ENCODE measurements around the gene NFILZ.
"Not testable (repeated sequence)": the region's sequence is repeated elsewhere in the genome, so short reads cannot be mapped to it uniquely, and the experiment has no call there.

Gene NFILZ

DNA sequence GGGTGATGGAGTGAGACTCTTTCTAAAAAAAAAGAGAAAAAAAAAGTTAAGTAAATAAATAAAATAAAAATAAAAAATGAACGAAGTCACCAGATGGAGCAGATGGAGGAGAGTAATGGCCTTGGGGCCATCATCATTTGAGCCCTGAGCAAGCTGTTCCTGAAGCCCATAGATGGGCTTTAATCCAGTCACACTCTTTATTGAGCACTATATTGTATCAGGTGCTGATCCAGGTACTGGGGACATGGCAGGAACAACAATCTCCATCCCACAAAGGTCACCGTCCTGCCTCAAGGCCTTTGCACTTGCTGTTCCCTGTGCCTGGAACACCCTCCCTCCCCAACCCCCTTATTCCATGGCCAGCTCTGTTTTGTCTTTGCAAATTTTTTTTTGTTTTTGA is 16.0 kb upstream of the NFILZ start:
- H3K27me3 ChIP-seq (ENCODE audit: control insufficient read depth, insufficient read depth, low read length), result no peaks in the 10 kb centered on the region
- H3K4me3 ChIP-seq (ENCODE audit: low read depth, low read length), result no peak overlapping the region
- H3K9me3 ChIP-seq (ENCODE audit: control insufficient read depth, insufficient read depth, low read length), result no peaks in the 10 kb centered on the region
- H3K9ac ChIP-seq (ENCODE audit: low read depth, low read length), result no peak overlapping the region
- H3K4me1 ChIP-seq (ENCODE audit: control insufficient read depth, insufficient read depth, low read length), result peaks cover 8% of the 10 kb centered on the region
- H3K36me3 ChIP-seq (ENCODE audit: control insufficient read depth, insufficient read depth, low read length), result no peaks in the 10 kb centered on the region

- Histone ChIP-seq H3K36me3 (ENCODE audit: control insufficient read depth, insufficient read depth, low read length) (no peaks in the 10 kb centered on the region), H3K4me3 (ENCODE audit: low read depth, low read length) (no peak overlapping the region), H3K9ac (ENCODE audit: low read depth, low read length) (no peak overlapping the region), H3K9me3 (ENCODE audit: control insufficient read depth, insufficient read depth, low read length) (no peaks in the 10 kb centered on the region), H3K27me3 (ENCODE audit: control insufficient read depth, insufficient read depth, low read length) (no peaks in the 10 kb centered on the region), H3K4me1 (ENCODE audit: control insufficient read depth, insufficient read depth, low read length) (peaks cover 5% of the 10 kb centered on the region)
Measured at GRCh38 chr19:8615024-8615423, 15.4 kb upstream of the NFILZ start.

- no peaks in the 10 kb centered on the region for H3K27me3 ChIP-seq (ENCODE audit: control insufficient read depth, insufficient read depth, low read length)
- H3K9ac ChIP-seq (ENCODE audit: low read depth, low read length), result no peak overlapping the region
- H3K9me3 ChIP-seq (ENCODE audit: control insufficient read depth, insufficient read depth, low read length), result no peaks in the 10 kb centered on the region
- peaks cover 5% of the 10 kb centered on the region for H3K4me1 ChIP-seq (ENCODE audit: control insufficient read depth, insufficient read depth, low read length)
- no peak overlapping the region for H3K4me3 ChIP-seq (ENCODE audit: low read depth, low read length)
- no peaks in the 10 kb centered on the region for H3K36me3 ChIP-seq (ENCODE audit: control insufficient read depth, insufficient read depth, low read length)
Measured at GRCh38 chr19:8615813-8616596, 14.4 kb upstream of the NFILZ start.

- Histone ChIP-seq H3K4me1 (ENCODE audit: control insufficient read depth, insufficient read depth, low read length) (peaks cover 3% of the 10 kb centered on the region), H3K36me3 (ENCODE audit: control insufficient read depth, insufficient read depth, low read length) (no peaks in the 10 kb centered on the region), H3K4me3 (ENCODE audit: low read depth, low read length) (no peak overlapping the region), H3K27me3 (ENCODE audit: control insufficient read depth, insufficient read depth, low read length) (no peaks in the 10 kb centered on the region), H3K9ac (ENCODE audit: low read depth, low read length) (no peak overlapping the region), H3K9me3 (ENCODE audit: control insufficient read depth, insufficient read depth, low read length) (no peaks in the 10 kb centered on the region)
Measured at GRCh38 chr19:8616861-8617260, 13.6 kb upstream of the NFILZ start.

DNA sequence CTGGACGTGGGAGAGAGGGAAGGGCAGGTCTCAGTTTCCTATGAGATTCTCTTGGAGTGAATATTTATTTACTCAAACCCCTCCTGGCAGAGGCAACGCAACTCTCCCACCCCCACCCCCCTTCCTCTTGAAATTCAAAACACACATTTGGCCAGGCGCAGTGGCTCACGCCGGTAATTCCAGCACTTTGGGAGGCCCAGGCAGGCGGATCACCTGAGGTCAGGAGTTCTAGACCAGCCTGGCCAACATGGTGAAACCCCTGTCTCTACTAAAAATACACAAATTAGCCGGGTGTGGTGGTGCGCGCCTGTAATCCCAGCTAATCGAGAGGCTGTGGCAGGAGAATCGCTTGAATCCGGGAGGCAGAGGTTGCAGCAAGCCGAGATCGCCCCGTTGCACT is 13.1 kb upstream of the NFILZ start:
- not testable (repeated sequence) for H3K9me3 ChIP-seq (ENCODE audit: control insufficient read depth, insufficient read depth, low read length); H3K4me1 ChIP-seq (ENCODE audit: control insufficient read depth, insufficient read depth, low read length); H3K27me3 ChIP-seq (ENCODE audit: control insufficient read depth, insufficient read depth, low read length)

DNA sequence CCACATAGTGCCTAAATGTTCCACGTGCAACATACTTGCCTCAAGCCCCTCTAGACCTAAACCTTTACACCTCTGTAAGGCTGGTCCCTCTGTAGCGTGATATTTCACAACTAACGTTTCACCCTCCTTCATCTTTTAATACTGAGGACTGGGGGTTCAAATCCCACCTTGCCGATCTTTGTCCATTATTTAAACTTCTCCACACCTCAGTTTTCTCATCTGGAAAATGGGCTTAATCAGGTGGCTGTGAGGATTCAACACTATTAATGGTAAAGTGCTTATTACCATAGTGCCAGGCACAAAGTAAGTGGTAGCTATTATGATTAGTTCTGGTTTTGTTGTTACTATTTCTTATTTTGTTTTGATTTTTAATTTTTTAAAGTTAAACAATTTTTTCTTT is 12.4 kb upstream of the NFILZ start:
- H3K4me3 ChIP-seq (ENCODE audit: low read depth, low read length), result no peak overlapping the region
- no peak overlapping the region for H3K9ac ChIP-seq (ENCODE audit: low read depth, low read length)
- no peaks in the 10 kb centered on the region for H3K27me3 ChIP-seq (ENCODE audit: control insufficient read depth, insufficient read depth, low read length)
- no peaks in the 10 kb centered on the region for H3K36me3 ChIP-seq (ENCODE audit: control insufficient read depth, insufficient read depth, low read length)
- no peaks in the 10 kb centered on the region for H3K9me3 ChIP-seq (ENCODE audit: control insufficient read depth, insufficient read depth, low read length)
- H3K4me1 ChIP-seq (ENCODE audit: control insufficient read depth, insufficient read depth, low read length), result no peaks in the 10 kb centered on the region

More for the DNA sequence above, 13.1 kb upstream of the NFILZ start:
- H3K4me3 ChIP-seq (ENCODE audit: low read depth, low read length); H3K36me3 ChIP-seq (ENCODE audit: control insufficient read depth, insufficient read depth, low read length); H3K9ac ChIP-seq (ENCODE audit: low read depth, low read length): not testable (repeated sequence)

GRCh38 chr19:8618751-8619150 is 11.7 kb upstream of the NFILZ start:
- no peak overlapping the region for H3K9ac ChIP-seq (ENCODE audit: low read depth, low read length)
- no peaks in the 10 kb centered on the region for H3K27me3 ChIP-seq (ENCODE audit: control insufficient read depth, insufficient read depth, low read length)
- H3K36me3 ChIP-seq (ENCODE audit: control insufficient read depth, insufficient read depth, low read length), result no peaks in the 10 kb centered on the region
- no peaks in the 10 kb centered on the region for H3K9me3 ChIP-seq (ENCODE audit: control insufficient read depth, insufficient read depth, low read length)
- no peak overlapping the region for H3K4me3 ChIP-seq (ENCODE audit: low read depth, low read length)
- no peaks in the 10 kb centered on the region for H3K4me1 ChIP-seq (ENCODE audit: control insufficient read depth, insufficient read depth, low read length)

DNA sequence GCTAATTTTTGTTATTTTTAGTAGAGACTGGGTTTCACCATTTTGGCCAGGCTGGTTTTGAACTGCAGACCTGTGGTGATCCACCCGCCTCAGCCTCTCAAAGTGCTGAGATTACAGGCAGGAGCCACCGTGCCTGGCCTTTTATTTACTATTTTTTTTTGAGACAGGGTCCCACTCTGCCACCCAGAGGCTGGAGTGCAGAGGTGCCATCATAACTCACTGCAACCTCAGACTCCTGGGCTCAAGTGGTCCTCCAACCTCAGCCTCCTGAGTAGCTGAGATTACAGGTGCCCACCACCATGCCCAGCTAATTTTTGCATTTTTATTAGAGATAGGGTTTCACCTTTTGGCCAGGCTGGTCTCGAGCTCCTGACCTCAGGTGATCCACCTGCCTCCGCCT is 7.5 kb upstream of the NFILZ start:
- not testable (repeated sequence) for H3K27me3 ChIP-seq (ENCODE audit: control insufficient read depth, insufficient read depth, low read length)

DNA sequence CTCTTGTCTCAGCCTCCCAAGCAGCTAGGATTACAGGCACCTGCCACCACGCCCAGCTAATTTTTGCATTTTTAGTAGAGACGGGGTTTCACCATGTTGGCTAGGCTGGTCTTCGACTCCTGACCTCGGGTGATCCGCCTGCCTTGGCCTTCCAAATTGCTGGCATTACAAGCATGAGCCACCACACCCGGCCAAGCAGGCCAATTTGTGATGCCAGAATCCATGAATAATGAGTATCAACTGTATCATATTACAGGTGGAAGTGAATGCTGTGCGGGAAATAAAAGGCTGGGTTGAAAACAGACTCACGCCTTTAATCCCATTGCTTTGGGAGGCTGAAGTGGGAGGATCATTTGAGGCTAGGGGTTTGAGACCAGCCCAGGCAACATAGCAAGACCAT is 3.6 kb upstream of the NFILZ start:
- H3K4me1 ChIP-seq (ENCODE audit: control insufficient read depth, insufficient read depth, low read length), result peaks cover 9% of the 10 kb centered on the region
- no peaks in the 10 kb centered on the region for H3K36me3 ChIP-seq (ENCODE audit: control insufficient read depth, insufficient read depth, low read length)
- no peak overlapping the region for H3K9ac ChIP-seq (ENCODE audit: low read depth, low read length)
- no peak overlapping the region for H3K4me3 ChIP-seq (ENCODE audit: low read depth, low read length)
- H3K27me3 ChIP-seq (ENCODE audit: control insufficient read depth, insufficient read depth, low read length), result no peaks in the 10 kb centered on the region
- no peaks in the 10 kb centered on the region for H3K9me3 ChIP-seq (ENCODE audit: control insufficient read depth, insufficient read depth, low read length)

More for the DNA sequence above, 7.5 kb upstream of the NFILZ start:
- not testable (repeated sequence) for H3K9ac ChIP-seq (ENCODE audit: low read depth, low read length); H3K36me3 ChIP-seq (ENCODE audit: control insufficient read depth, insufficient read depth, low read length); H3K4me1 ChIP-seq (ENCODE audit: control insufficient read depth, insufficient read depth, low read length); H3K4me3 ChIP-seq (ENCODE audit: low read depth, low read length); H3K9me3 ChIP-seq (ENCODE audit: control insufficient read depth, insufficient read depth, low read length)

DNA sequence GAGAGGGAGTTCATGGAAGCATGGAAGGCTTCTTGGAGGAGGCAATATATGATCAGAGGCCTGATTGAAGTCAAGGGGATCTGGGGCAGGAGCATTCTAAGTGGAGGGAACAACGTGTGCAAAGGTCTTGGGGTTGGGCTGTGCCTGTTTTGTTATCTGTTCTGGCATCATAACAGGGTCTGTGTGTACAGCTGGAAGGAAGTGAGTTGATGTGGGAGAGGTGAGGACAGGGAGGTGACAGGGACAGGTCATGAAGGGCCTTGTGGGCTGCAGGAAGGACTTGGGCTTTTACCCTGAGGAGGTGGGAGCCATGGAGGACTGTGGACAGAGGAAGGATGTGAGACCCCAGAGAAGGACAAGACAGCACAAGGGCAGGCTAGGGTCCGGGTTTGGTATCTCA is 1.2 kb upstream of the NFILZ start:
- Histone ChIP-seq H3K36me3 (ENCODE audit: control insufficient read depth, insufficient read depth, low read length) (no peaks in the 10 kb centered on the region), H3K4me1 (ENCODE audit: control insufficient read depth, insufficient read depth, low read length) (peaks cover 9% of the 10 kb centered on the region), H3K9me3 (ENCODE audit: control insufficient read depth, insufficient read depth, low read length) (no peaks in the 10 kb centered on the region), H3K9ac (ENCODE audit: low read depth, low read length) (no peak overlapping the region), H3K4me3 (ENCODE audit: low read depth, low read length) (no peak overlapping the region), H3K27me3 (ENCODE audit: control insufficient read depth, insufficient read depth, low read length) (no peaks in the 10 kb centered on the region)

GRCh38 chr19:8630796-8631424 is 477 bp downstream of the NFILZ start:
- peak overlapping the region; percentile 5 for H3K4me3 ChIP-seq (ENCODE audit: low read depth, low read length)
- no peaks in the 10 kb centered on the region for H3K9me3 ChIP-seq (ENCODE audit: control insufficient read depth, insufficient read depth, low read length)
- peaks cover 9% of the 10 kb centered on the region for H3K4me1 ChIP-seq (ENCODE audit: control insufficient read depth, insufficient read depth, low read length)
- no peak overlapping the region for H3K9ac ChIP-seq (ENCODE audit: low read depth, low read length)
- no peaks in the 10 kb centered on the region for H3K36me3 ChIP-seq (ENCODE audit: control insufficient read depth, insufficient read depth, low read length)
- H3K27me3 ChIP-seq (ENCODE audit: control insufficient read depth, insufficient read depth, low read length), result no peaks in the 10 kb centered on the region

DNA sequence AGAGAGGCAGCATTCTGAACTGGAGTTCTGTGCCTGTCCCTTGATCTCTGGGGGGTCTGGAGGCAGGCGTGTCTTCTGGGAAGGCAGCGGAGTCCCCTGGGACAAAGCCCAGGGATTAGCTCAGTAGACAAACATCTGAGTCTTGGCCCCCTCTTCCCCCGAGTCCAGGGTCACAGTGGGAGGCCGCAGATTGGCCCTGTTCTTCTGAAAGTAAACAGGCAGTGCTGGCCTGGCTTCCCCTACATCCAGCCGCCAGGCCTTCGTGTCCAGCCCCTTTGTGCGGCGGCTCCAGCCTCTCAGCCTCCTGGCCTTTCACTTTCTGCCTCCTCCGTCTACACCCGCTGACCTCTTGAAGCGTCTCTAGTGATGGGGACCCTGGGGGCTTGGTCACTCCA is 989 bp downstream of the NFILZ start:
- no peaks in the 10 kb centered on the region for H3K36me3 ChIP-seq (ENCODE audit: control insufficient read depth, insufficient read depth, low read length)
- H3K27me3 ChIP-seq (ENCODE audit: control insufficient read depth, insufficient read depth, low read length), result no peaks in the 10 kb centered on the region
- H3K4me3 ChIP-seq (ENCODE audit: low read depth, low read length), result peak overlapping the region; percentile 5
- H3K9ac ChIP-seq (ENCODE audit: low read depth, low read length), result no peak overlapping the region
- no peaks in the 10 kb centered on the region for H3K9me3 ChIP-seq (ENCODE audit: control insufficient read depth, insufficient read depth, low read length)
- H3K4me1 ChIP-seq (ENCODE audit: control insufficient read depth, insufficient read depth, low read length), result peaks cover 9% of the 10 kb centered on the region
